HG03565 (cell line): ENCODE data around the gene KLRD1.
A peak's percentile ranks its signal among the peaks of the same experiment; 100 is the strongest.
"Not testable (repeated sequence)": the region's sequence is repeated elsewhere in the genome, so short reads cannot be mapped to it uniquely, and the experiment has no call there.

Source experiments
- ATAC-seq: cut with Tn5 transposase; IDR thresholded peaks from one replicate; pipeline ENCODE4 v1.9.1; 2021; ENCODE audit warnings: mild to moderate bottlenecking, moderate library complexity; ENCODE audit not compliant: unreplicated experiment

KLRD1 gene, protein sequence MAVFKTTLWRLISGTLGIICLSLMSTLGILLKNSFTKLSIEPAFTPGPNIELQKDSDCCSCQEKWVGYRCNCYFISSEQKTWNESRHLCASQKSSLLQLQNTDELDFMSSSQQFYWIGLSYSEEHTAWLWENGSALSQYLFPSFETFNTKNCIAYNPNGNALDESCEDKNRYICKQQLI

DNA sequence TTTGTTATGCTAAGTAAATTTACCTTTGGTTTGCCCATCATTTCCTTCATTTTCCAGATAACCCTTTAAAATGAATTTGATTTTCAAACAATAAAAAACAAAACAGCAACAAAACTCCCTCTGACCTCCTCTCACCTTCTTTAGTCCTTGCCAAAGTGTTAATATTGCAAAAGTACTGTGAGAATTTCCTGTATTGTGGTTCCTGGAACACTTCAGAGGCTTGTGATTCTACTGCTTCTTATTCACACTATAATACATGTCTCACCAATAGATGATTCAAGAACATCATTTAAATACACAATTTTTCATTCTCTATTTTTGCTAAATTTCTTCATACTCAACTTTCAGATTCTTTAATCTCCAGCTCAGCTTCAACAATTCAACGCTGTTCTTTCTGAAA lies at the start of gene KLRD1:
Gene KLRD1 (plus strand): TSS at position 241 of the 400 bp plus-strand sequence. CDS start 208 bp downstream, outside the sequence.
- ATAC-seq: no peak

DNA sequence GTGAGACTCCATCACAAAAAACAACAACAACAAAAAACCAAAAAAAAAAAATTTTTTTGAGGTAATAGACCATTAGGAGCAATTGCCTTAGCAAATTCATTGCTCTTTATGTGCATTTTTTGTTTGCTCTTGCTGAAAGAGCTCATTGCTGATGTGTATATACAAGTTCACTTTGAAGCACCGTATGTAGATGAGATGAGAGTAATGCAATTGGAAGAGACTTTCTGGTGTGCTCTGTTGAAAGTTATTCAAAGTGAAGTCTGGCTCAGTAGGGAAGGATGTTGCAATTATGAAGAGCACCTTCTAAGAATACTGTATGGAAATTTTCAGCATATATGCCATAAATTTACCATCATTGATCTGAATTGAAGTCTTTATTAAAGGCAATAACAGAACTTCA lies 46.7 kb upstream of the KLRD1 start:
- no peak for ATAC-seq

DNA sequence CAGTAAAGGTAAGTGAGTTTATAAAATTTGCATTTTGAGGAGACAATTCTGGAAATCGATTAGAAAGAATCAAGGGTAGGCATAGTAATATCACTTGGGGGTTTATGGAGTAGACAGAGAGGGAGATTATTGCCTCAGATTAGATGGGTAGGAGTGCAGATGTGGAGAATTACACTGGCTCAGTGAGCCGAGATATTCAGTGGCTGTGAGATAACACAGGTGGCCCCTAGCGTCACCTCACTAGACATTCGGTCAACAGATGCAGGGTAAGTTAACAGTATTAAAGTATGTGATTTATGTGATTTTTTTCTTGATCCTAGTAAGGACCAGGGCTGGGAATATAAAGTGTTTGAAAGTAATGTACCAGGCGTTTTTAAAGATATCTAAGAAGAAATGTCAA lies 39.6 kb upstream of the KLRD1 start:
- no peak for ATAC-seq

DNA sequence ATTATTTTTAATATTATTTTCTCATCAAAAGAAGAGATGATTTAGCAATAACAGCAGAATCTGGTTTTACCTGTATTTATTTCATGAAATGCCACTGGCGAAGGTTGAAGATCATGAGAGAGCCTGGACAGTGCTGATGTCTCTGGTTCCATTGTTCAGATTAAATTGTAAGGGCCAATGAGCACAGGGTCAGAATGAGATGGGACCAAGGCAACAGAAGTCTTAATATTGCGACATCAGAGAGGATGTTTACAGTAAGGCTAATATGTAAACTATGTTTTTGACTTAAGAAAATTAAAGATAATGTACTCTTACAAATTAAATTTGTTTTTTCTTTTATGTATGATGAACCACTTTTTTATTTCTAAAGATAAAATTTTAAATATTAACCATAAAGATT lies 35.2 kb upstream of the KLRD1 start:
- no peak for ATAC-seq

DNA sequence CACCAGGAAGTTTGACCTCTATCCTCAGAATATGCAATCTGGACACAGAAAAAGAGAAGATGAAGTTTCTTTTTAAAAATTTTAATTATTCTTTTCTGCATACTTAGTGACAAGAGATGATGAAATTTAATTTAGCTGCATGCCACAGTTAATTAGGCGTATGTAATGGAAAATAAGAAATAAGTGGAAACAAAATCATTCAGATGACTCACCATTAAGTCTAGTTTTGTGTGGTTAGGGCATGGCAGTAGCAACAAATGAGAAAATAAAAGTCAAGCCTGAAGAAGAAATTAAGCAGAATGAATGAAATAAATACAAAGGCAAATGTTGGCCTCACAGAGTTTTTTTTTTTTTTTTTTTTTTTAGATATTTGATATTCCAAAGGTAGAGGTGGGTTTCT lies 30.9 kb upstream of the KLRD1 start:
- ATAC-seq: no peak

DNA sequence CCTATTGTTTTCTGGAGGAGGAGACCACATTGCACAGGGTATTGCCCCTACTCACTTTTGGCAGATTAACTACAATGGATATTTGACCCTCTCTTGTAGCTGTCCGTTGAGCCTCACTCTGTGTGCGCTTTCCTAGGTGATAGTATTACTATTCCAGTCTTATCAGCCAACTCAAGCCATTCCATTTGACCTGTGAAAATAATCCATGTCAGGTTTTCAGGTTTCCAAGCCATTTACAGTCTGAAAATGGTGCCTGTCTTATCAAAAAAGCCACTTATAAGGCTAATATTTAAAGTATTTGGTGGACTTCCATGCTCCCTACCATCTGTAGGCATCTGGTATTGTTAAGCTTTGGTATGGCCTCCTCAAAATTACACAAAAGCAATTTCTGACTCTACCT lies 29.6 kb upstream of the KLRD1 start:
- no peak for ATAC-seq

DNA sequence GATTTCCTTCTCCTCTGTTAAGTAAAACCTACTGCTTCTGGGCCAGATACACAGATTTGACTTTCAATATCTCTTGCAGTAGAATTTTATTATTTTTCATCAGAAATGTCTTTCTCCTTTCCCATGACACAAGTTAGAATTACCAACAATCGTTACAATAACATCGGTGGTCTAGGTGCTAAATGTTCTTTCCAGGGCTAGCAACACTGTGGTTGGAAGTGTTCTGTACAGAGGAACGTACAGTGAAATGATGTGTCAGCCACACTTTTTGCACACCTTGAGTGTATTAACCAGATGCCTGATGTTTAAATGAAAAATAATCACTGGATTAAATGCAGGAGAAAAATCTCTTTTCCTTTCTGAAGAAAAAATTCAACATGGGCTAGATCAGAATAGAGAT lies 27.7 kb upstream of the KLRD1 start:
- no peak for ATAC-seq

DNA sequence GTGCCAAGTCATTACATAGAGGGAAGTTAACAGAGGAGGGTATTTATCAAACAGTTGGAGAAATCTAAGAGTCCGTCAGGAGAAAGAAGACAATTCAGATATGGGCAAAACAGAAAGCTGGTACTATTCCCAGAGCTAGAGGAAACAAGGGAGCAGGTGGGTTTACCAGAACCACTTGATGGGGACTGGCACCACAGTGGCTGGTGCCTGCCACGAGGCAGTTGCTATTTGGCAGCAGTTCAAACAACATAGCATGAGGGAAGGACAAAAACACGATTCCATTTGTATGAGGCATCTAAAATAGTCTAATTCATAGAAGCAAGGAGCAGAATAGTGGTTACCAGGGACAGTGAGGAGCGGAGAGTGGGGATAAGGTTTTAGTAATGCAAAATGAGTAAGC lies 24.6 kb upstream of the KLRD1 start:
- no peak for ATAC-seq

DNA sequence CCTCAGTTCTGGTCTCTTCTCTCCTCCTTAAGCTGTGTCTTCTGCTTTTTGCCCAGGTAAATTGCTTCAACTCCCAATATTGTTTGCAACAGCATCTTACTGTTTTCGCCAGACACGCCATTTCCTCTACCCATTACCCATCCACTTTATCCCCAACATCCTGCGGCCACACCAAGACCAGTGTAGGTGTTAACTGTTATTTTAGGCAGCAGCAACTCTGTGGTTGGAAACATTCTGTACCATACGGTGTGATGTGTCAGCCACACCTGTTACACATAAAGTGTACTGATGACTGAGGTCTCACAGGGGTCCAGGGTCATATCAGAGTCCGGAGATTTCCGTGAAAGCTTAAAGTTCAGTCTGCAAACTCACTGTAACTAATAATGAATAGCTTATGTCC lies 21.8 kb upstream of the KLRD1 start:
- no peak for ATAC-seq

DNA sequence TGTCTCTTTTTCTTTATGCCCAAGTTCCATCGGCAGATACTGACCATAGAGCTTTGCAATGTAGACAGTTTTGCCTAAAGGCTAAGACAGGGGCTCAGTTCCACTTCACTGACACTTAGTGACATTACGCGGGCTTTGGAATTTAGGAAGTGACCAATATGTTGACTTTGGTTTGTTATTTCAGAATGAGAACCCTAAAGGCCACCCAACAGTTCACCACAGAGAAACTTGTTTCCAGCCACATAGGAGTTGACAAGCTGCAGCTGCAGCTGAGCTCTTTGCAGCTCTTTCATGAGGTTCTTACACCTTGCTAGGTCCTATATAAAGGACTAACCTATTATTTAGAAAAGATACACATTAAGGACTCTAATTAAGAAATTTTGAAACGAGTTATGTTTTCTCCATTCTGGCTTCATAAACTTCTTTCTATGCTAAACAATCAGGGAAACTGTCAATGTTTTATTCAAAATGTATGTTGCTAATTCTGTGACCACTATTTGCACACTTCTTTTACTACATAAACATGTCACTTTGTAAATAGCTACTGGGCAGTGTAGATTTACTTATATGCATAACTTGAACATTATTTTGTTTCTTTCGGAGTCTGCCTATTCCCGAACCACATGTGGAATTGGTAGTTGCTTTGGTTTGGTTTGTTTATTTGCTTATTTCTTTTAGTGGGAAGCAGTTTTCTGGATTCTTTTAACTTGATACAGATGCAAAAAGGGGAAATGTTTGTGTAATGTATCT lies 18.5 kb upstream of the KLRD1 start:
- no peak for ATAC-seq

DNA sequence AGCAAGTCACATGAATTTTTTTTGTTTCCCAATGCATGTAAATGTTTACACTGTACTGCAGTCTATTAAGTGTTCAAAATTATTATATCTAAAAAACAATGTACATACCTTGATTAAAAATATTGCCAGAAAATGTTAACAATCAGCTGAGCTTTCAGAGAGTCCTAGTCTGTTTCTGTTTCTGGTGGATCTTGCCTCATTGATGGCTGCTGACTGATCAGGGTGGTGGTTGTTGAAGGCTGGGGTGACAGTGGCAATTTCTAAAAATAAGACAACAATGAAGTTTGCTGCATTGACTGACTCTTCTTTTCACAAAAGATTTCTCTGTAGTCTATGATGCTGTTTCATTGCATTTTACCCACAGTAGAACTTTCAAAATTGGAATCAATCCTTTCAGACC lies 16.6 kb upstream of the KLRD1 start:
- no peak for ATAC-seq

DNA sequence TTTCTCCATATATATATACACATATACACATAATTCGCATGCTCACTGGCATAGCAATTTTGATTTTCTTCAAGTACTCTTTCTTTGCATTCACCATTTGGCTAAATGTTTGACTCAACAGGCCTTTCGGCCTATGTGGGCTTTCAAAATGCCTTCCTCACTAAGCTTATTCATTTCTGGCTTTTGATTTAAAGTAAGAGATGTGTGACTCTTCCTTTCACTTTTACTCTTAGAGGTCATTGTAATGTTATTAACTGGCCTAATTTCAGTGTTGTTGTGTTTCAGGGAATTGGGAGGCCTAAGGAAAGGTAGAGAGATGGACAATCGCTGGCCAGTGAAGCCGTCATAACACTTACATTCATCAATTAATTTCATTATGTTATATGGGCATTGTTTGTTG lies 14.5 kb upstream of the KLRD1 start:
- peak; percentile 45 for ATAC-seq

DNA sequence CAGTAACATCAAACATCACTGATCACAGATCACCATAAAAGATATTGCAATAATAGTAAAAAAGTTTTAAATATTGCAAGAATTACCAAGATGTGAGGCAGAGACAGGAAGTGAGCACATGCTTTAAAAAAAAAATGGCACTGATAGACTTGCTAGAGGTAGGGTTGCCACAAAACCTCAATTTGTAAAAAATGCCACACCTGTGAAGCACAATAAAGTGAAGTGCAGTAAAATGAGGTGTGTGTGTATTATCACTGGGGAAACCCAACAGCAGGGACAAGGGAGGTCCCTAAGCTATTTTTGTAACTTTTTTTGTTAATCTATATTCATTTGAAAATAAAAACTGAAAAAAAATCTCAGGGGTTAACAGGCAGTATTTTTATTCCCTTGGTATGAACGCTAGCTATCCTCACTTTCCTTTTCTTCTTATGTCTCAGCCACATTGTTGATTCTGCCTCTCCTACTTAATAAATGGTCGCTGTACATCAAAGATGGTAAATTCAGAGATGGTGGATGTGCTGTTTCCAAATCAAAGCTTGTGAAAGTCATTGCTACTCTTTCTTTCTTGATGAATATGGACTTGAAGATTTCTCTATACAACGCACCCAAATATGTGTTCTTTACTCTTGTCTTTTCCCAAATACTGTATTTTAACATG lies 14.0 kb upstream of the KLRD1 start:
- peak; percentile 28 for ATAC-seq

DNA sequence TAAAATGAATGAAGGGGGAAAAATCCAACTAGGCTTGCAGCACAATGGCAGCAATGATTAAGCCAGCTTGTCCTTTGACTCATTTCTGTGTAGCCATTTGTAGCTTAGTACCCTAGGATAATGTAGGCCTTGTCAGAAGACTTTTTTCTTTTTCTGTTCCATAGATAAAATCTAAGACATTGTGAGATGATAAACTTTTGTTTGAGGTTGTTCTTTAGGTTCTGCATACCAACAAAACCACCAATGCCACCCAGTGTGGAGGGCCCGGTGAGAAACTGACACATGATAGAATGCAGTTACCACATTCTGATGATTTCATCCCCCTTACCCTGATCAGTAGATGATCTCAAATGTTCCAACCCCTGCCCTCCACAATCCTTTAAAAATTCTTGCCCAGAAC lies 6.6 kb upstream of the KLRD1 start:
- no peak for ATAC-seq

DNA sequence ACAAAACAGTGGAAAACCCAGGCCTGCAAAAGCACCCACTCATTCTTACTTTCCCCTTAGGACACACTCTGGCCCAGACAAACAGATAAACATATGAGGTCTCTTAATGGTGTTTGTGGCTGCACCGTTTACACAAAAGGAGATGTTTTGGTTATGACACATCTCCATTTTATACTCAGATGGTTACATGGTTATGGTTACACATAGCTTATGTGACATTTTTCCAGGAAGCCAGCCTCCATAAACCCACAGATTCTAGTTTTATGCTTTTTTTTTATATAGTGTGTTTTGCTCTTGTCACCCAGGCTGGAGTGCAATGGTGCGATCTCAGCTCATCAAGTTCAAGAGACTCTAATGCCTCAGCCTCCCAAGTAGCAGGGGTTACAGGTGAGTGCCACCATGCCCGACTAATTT lies 3.5 kb upstream of the KLRD1 start:
- ATAC-seq: no peak

DNA sequence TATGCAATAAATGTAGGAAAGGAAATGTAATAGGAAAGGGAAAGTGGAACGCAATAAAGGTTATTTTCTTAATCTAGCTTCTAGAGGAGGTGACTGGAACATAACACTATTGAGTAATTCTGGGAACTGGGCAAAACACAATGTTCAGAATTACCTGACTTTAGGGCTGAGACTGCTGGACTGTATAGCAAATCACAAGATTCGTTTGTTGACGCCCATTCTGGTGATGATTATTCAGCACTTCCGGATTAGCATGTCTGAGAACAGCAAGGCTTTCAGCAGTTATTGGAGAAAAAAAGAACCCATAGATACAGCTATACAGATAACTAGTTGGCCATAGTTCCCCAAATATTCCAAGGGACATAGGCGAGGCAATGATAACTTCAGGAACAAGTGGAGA lies 2.3 kb upstream of the KLRD1 start:
- no peak for ATAC-seq

DNA sequence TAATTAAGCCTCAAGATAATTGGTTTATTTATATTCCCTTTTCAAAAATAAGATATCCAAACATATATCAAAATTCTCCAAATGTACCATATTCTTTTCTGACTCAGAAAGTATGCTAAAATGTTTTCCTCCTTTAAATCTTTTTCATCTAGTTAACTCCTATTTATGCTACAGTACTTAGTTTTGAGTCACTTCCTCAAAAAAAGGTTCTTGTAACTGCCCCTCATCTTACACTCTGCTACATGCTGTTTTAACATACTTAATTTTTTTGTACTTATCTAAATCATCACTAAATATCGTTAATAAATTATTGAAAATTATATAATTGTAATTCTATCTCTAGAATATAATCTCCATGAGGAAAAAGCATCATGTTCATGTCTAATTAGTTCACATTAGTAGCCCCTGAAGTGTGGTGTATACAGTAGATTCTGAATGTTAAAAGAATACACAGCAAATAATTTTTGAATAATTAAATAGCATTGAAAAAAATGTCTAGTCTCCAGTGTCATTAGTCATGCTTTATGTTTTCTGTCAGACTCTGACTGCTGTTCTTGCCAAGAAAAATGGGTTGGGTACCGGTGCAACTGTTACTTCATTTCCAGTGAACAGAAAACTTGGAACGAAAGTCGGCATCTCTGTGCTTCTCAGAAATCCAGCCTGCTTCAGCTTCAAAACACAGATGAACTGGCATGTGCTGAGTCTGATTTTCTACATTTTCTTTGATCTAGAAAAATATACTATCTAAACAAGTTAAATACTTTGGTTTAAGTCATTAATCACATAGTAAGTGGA lies 3.5 kb downstream of the KLRD1 start:
- ATAC-seq: no peak

DNA sequence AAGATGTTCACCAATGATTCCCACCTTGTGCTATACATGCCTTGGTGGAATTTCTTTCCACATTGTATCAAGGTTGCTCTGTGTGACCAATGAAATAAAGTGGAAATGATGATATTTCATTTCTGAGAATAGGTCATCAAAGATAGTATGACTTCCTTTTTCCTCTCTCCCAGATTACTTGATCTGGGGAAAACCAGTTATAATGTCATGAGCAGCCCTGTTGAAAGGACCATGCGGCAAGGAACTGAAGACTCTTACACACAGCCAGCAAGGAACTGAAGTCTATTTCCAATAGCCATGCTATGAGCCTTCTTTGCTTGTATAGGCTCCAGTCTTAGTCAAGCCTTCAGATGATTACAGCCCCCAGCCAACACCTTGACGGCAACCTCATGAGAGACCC lies 11.7 kb downstream of the KLRD1 start:
- no peak for ATAC-seq

DNA sequence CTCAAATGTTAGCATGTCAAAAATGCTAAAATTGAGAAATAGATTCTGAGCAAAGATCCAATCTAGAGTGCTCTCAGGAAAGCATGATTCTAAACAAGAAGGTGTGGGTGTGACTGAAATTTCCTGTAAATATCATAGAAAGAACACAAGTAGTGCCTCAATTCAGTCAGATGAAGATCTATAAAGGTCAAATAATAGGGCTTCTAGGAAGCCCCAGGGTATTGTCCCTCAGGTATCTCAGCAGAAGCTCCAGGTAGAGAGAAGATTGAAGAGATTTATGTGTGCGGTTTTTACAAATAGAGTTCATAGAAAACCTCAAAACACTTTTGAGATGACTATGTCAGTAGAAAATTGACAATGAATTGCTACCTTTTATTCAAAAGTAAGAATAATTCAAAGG lies 13.0 kb downstream of the KLRD1 start:
- ATAC-seq: no peak

DNA sequence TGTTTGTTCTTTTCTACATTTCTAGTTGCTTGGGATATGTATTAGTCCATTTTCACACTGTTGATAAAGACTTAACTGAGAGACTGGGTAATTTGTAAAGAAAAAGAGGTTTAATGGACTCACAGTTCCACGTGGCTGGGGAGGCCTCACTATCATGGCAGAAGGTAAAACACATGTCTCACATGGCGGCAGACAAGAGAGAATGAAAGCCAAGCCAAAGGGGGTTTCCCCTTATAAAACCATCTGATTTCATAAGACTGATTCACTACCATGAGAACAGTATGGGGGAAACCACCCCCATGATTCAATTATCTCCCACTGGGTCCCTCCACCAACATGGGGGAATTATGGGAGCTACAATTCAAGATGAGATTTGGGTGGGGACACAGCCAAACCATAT lies 21.0 kb downstream of the KLRD1 start:
- ATAC-seq: not testable (repeated sequence)

DNA sequence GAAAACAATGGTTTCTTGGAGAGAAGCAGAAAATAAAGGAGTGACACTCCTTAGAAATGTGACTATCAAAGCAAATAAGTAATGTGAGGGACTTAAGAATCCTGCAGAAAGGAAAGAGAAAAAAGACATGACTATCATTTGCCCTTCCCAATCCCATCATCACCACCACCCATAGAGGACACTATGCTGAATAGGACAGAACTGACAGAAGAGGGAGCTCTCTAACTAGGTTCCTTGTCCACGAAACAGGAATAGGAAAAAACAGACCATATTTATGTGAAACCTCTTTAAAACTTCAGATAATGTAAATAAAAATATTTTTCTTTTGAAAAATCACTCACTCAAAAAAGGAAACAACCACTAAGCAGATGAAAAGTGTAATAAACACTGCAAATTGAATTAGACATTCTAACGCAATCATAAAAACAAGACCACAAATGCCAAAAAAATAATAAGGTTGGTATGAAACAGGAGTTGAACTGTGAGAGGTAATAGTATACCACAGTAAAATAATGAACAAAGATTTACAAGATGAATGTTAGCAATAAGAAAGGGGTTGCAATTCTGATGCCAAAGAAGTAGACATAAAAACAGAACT lies 24.1 kb downstream of the KLRD1 start:
- ATAC-seq: no peak
